GM23338 (cell line): ENCODE measurements around the gene TUBA8. TPM values are rescaled to one million over a fixed set of nuclear protein-coding genes. Genes with fewer than 3 reads are reported as not detected.

Experiments
- ATAC-seq: fragments of 200-7000 bp; cut with Tn5 transposase; 3 replicates; pipeline ENCODE4 v1.9.1; 2020
- DNase-seq: peaks from one replicate; pipeline ENCODE4 v3.0.0-alpha.2; 2015; ENCODE audit warnings: low spot score
- H2AFZ ChIP-seq: fragments of 200-600 bp; sonication (generic); 2 replicates; pipeline ENCODE4 v1.8.0; 2016; ENCODE audit warnings: antibody characterized with exemption, mild to moderate bottlenecking, moderate library complexity
- H3F3A ChIP-seq: fragments of 200-600 bp; sonication (generic); replicated peaks from 2 replicates; pipeline ENCODE4 v1.8.0; 2017; ENCODE audit warnings: antibody characterized with exemption, mixed run types, low read depth
- H3K27ac ChIP-seq: fragments of 200-600 bp; sonication (generic); 2 replicates; pipeline ENCODE4 v1.6.1; 2016; ENCODE audit warnings: low read depth
- H3K27me3 ChIP-seq: fragments of 200-600 bp; sonication (generic); 2 replicates; pipeline ENCODE4 v1.8.0; 2016; ENCODE audit warnings: mild to moderate bottlenecking, mixed run types, moderate library complexity; ENCODE audit not compliant: insufficient read depth
- H3K36me3 ChIP-seq: fragments of 200-600 bp; sonication (generic); 2 replicates; pipeline ENCODE4 v1.8.0; 2016; ENCODE audit warnings: mild to moderate bottlenecking; ENCODE audit not compliant: insufficient read depth
- H3K4me1 ChIP-seq: fragments of 200-600 bp; sonication (generic); 2 replicates; pipeline ENCODE4 v1.8.0; 2016; ENCODE audit warnings: mild to moderate bottlenecking, moderate library complexity; ENCODE audit not compliant: insufficient read depth
- H3K4me2 ChIP-seq: fragments of 200-600 bp; sonication (generic); 2 replicates; pipeline ENCODE4 v1.7.1; 2017; ENCODE audit warnings: mixed run types
- H3K4me3 ChIP-seq: fragments of 200-600 bp; sonication (generic); 2 replicates; pipeline ENCODE4 v1.6.1; 2016; ENCODE audit warnings: mixed run types
- H3K79me2 ChIP-seq: fragments of 200-600 bp; sonication (generic); replicated peaks from 2 replicates; pipeline ENCODE4 v1.8.0; 2017; ENCODE audit warnings: mild to moderate bottlenecking; ENCODE audit not compliant: insufficient read depth
- H3K9me2 ChIP-seq: fragments of 200-600 bp; sonication (generic); 2 replicates; pipeline ENCODE4 v1.8.0; 2017; ENCODE audit not compliant: insufficient read depth
- H4K20me1 ChIP-seq: fragments of 200-600 bp; sonication (generic); replicated peaks from 2 replicates; pipeline ENCODE4 v1.8.0; 2017; ENCODE audit warnings: mild to moderate bottlenecking; ENCODE audit not compliant: insufficient read depth
- H3K27ac Mint-ChIP-seq: 2 replicates; pipeline ENCODE4 v1.8.0; 2020; ENCODE audit warnings: inconsistent platforms, mild to moderate bottlenecking, moderate library complexity, mixed read lengths
- H3K27me3 Mint-ChIP-seq: 3 replicates; pipeline ENCODE4 v1.8.0; 2022; ENCODE audit warnings: low read depth, mild to moderate bottlenecking, moderate library complexity, mixed read lengths, inconsistent platforms; ENCODE audit not compliant: insufficient read depth, poor library complexity
- H3K36me3 Mint-ChIP-seq: 3 replicates; pipeline ENCODE4 v1.8.0; 2021; ENCODE audit warnings: low read depth, mild to moderate bottlenecking, inconsistent platforms, moderate library complexity, mixed read lengths
- H3K4me1 Mint-ChIP-seq: 3 replicates; pipeline ENCODE4 v1.8.0; 2020; ENCODE audit warnings: mild to moderate bottlenecking, inconsistent platforms, mixed read lengths
- H3K4me3 Mint-ChIP-seq: 3 replicates; pipeline ENCODE4 v1.8.0; 2021; ENCODE audit warnings: moderate library complexity, mild to moderate bottlenecking, inconsistent platforms, mixed read lengths
- H3K9me3 Mint-ChIP-seq: 3 replicates; pipeline ENCODE4 v1.8.0; 2020; ENCODE audit warnings: moderate library complexity, mild to moderate bottlenecking, inconsistent platforms, mixed read lengths
- CREB1 ChIP-seq: fragments of 250-450 bp; sonication (Bioruptor Pico); IDR thresholded peaks from 2 replicates; pipeline ENCODE4 v1.5.0; 2020; ENCODE audit warnings: low read depth, mild to moderate bottlenecking, moderate library complexity
- EZH2 ChIP-seq: fragments of 200-600 bp; sonication (generic); IDR thresholded peaks from one replicate; pipeline ENCODE4 v1.8.0; 2017; ENCODE audit warnings: antibody characterized with exemption, mild to moderate bottlenecking, low read depth; ENCODE audit not compliant: unreplicated experiment
- EZH2phosphoT487 ChIP-seq: fragments of 200-600 bp; sonication (generic); IDR thresholded peaks from one replicate; pipeline ENCODE4 v1.8.1; 2018; ENCODE audit warnings: antibody characterized with exemption; ENCODE audit not compliant: unreplicated experiment
- JUNB ChIP-seq: IDR thresholded peaks from one replicate; pipeline ENCODE4 v1.6.1; 2016; ENCODE audit warnings: antibody characterized with exemption; ENCODE audit not compliant: unreplicated experiment
- NANOG ChIP-seq: IDR thresholded peaks from 2 replicates; pipeline ENCODE4 v1.6.1; 2016; ENCODE audit warnings: antibody characterized with exemption, borderline replicate concordance
- POLR2AphosphoS5 ChIP-seq: IDR thresholded peaks from 2 replicates; pipeline ENCODE4 v1.6.1; 2016; ENCODE audit warnings: antibody characterized with exemption, low read depth
- STAT1 ChIP-seq: IDR thresholded peaks from one replicate; pipeline ENCODE4 v1.6.1; 2016; ENCODE audit warnings: antibody characterized with exemption; ENCODE audit not compliant: unreplicated experiment
- ZNF114 ChIP-seq: fragments of 250-450 bp; sonication (Bioruptor Pico); IDR thresholded peaks from 2 replicates; pipeline ENCODE4 v1.5.0; 2020; ENCODE audit warnings: mild to moderate bottlenecking, moderate library complexity
- ZNF331 ChIP-seq: fragments of 250-450 bp; sonication (Bioruptor Pico); IDR thresholded peaks from 2 replicates; pipeline ENCODE4 v1.5.0; 2020; ENCODE audit warnings: low read depth, mild to moderate bottlenecking, moderate library complexity
- ZNF462 ChIP-seq: fragments of 250-450 bp; sonication (Bioruptor Pico); IDR thresholded peaks from 2 replicates; pipeline ENCODE4 v1.5.0; 2020; ENCODE audit warnings: mild to moderate bottlenecking, moderate library complexity
- polyA plus RNA-seq: library from polyadenylated mRNA; unstranded; fragments of >200 nt; fragmentation: Nextera tagmentation; extraction: Ambion mirVana; gene quantifications from 2 replicates; pipeline ENCODE4 v1.2.1, GENCODE V29; 2016
- total RNA-seq: library from RNA; depleted of rRNA; stranded (reverse); fragments of >200 nt; shearing (Covaris generic); gene quantifications from 2 replicates; pipeline ENCODE4 v1.2.3, GENCODE V29; 2014
- TF ChIP-seq, protein P1 (sequence below): IDR thresholded peaks from one replicate; pipeline ENCODE4 v1.6.1; 2018; ENCODE audit warnings: antibody characterized with exemption; ENCODE audit not compliant: unreplicated experiment
- TF ChIP-seq, protein P2 (sequence below): IDR thresholded peaks from 2 replicates; pipeline ENCODE4 v1.6.1; 2016; ENCODE audit warnings: antibody characterized with exemption
- TF ChIP-seq, protein P3 (sequence below), 2 experiments: fragments of 200-600 bp in 1 of 2; sonication (generic) in 1 of 2; conservative IDR thresholded peaks; 2 replicates each; pipeline versions ENCODE4 v1.5.1 to v1.6.1; 2016 to 2017; ENCODE audit warnings: antibody characterized with exemption in 2 of 2, low read depth in 2 of 2, mild to moderate bottlenecking in 2 of 2, moderate library complexity in 1 of 2

The TUBA8 gene
- total and polyA plus RNA-seq, 2 experiments from 2014 or later: 0.31 to 0.48 TPM

GRCh38 chr22:18078329-18079041 is 32.1 kb upstream of the TUBA8 start:
- Histone ChIP-seq H3K79me2 (peaks cover 52% of the 10 kb centered on the region), H3K4me1 (peaks cover 12% of the 10 kb centered on the region; the same call in 1 of the 2 replicates), H3K27ac (peak overlapping the region; percentile 71), H2AFZ (no peak overlapping the region), H3K27me3 (no peaks in the 10 kb centered on the region), H3F3A (no peaks in the 10 kb centered on the region), H3K4me2 (peak overlapping the region; percentile 88), H3K36me3 (peaks cover 21% of the 10 kb centered on the region), H3K9me2 (no peaks in the 10 kb centered on the region), H4K20me1 (peaks cover 13% of the 10 kb centered on the region; the same call in 1 of the 2 replicates), H3K4me3 (peak overlapping the region; percentile 97)
- Mint-ChIP-seq H3K9me3 (no peaks in the 10 kb centered on the region), H3K27me3 (peaks cover 5% of the 10 kb centered on the region), H3K27ac (peak overlapping the region; percentile 89), H3K36me3 (peaks cover 49% of the 10 kb centered on the region), H3K4me3 (peak overlapping the region; percentile 95), H3K4me1 (peaks cover 16% of the 10 kb centered on the region)
- TF ChIP-seq POLR2AphosphoS5 (no peak), CREB1 (CRISPR knock-in tag) (no peak), EZH2 (no peak), NANOG (no peak), ZNF462 (CRISPR knock-in tag) (no peak), ZNF114 (no peak), EZH2phosphoT487 (no peak), JUNB (no peak), ZNF331 (no peak), STAT1 (no peak)
- TF ChIP-seq, protein P1, sequence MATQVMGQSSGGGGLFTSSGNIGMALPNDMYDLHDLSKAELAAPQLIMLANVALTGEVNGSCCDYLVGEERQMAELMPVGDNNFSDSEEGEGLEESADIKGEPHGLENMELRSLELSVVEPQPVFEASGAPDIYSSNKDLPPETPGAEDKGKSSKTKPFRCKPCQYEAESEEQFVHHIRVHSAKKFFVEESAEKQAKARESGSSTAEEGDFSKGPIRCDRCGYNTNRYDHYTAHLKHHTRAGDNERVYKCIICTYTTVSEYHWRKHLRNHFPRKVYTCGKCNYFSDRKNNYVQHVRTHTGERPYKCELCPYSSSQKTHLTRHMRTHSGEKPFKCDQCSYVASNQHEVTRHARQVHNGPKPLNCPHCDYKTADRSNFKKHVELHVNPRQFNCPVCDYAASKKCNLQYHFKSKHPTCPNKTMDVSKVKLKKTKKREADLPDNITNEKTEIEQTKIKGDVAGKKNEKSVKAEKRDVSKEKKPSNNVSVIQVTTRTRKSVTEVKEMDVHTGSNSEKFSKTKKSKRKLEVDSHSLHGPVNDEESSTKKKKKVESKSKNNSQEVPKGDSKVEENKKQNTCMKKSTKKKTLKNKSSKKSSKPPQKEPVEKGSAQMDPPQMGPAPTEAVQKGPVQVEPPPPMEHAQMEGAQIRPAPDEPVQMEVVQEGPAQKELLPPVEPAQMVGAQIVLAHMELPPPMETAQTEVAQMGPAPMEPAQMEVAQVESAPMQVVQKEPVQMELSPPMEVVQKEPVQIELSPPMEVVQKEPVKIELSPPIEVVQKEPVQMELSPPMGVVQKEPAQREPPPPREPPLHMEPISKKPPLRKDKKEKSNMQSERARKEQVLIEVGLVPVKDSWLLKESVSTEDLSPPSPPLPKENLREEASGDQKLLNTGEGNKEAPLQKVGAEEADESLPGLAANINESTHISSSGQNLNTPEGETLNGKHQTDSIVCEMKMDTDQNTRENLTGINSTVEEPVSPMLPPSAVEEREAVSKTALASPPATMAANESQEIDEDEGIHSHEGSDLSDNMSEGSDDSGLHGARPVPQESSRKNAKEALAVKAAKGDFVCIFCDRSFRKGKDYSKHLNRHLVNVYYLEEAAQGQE: no peak
- TF ChIP-seq, protein P2, sequence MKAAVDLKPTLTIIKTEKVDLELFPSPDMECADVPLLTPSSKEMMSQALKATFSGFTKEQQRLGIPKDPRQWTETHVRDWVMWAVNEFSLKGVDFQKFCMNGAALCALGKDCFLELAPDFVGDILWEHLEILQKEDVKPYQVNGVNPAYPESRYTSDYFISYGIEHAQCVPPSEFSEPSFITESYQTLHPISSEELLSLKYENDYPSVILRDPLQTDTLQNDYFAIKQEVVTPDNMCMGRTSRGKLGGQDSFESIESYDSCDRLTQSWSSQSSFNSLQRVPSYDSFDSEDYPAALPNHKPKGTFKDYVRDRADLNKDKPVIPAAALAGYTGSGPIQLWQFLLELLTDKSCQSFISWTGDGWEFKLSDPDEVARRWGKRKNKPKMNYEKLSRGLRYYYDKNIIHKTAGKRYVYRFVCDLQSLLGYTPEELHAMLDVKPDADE: no peak
- TF ChIP-seq, protein P3, sequence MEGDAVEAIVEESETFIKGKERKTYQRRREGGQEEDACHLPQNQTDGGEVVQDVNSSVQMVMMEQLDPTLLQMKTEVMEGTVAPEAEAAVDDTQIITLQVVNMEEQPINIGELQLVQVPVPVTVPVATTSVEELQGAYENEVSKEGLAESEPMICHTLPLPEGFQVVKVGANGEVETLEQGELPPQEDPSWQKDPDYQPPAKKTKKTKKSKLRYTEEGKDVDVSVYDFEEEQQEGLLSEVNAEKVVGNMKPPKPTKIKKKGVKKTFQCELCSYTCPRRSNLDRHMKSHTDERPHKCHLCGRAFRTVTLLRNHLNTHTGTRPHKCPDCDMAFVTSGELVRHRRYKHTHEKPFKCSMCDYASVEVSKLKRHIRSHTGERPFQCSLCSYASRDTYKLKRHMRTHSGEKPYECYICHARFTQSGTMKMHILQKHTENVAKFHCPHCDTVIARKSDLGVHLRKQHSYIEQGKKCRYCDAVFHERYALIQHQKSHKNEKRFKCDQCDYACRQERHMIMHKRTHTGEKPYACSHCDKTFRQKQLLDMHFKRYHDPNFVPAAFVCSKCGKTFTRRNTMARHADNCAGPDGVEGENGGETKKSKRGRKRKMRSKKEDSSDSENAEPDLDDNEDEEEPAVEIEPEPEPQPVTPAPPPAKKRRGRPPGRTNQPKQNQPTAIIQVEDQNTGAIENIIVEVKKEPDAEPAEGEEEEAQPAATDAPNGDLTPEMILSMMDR (conservative IDR thresholded peaks at IDR 0.05; ENCODE audit: low read depth in 2 of 2): no peak; a peak in 1 of 4 replicates
- DNase-seq (peak; percentile 70), ATAC-seq (peak; percentile 61)
